ENCODE data around the gene SPINK1.
"Not testable (repeated sequence)": the region's sequence is repeated elsewhere in the genome, so short reads cannot be mapped to it uniquely, and the experiment has no call there.

SPINK1 gene

DNA sequence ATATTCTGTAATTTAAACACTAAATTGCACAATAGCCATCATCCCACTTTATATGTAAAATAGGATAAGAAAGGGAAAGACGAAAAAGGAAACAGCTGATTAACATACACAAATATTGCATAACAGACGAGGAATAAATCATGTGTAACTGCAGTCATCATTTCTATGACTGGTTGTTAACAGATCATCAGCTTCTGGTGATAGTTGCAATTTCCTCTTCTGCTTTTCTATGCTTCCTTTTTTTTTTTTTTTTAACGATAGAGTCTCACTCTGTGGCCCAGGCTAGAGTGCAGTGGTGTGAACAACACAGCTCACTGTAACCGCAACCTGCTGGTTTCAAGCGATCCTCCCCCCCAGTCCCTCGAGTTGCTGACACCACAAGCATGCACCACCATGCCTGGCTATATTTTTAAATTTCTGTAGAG lies 26.4 kb downstream of the SPINK1 start:
- DNase-seq (ENCODE audit: low read depth), result peak; percentile 14

DNA sequence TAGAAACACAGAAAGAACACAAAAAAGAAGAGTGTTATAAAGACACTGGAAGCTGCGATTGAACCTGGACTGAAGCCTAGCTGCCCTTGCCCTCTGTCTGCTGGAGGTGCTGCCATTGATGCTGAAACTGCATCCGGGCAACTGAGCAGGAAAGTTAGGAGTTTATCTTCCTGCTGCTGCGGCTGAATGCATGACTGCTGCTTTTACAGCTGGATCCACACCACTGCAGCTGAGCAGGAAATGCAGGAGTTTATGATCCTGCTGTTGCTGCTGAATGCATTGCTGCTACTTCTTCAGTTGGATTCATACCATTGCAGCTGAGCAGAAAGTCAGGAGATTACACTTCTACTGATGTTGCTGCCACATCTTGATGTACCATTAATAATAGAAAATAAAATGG lies 27.1 kb downstream of the SPINK1 start:
- no peak for DNase-seq (ENCODE audit: low read depth)

DNA sequence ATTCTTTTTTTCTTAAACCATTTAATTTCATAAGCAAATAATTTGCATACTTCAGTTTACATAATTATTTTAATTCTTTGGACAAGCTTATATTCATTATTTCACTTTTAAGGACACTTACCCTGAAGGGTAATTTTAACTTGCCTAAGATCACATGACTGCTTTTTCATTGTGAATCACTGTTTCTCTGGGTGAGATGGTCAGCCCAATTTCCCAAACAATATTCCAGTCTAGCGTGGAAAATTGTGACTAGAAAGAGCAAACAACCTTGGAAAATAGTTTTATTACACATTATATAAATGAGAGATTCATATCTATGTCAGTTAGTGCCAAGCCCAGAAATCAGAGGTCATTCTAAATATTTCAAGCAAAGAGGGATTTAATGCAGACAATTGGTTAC lies 27.5 kb downstream of the SPINK1 start:
- DNase-seq (ENCODE audit: low read depth), result no peak

DNA sequence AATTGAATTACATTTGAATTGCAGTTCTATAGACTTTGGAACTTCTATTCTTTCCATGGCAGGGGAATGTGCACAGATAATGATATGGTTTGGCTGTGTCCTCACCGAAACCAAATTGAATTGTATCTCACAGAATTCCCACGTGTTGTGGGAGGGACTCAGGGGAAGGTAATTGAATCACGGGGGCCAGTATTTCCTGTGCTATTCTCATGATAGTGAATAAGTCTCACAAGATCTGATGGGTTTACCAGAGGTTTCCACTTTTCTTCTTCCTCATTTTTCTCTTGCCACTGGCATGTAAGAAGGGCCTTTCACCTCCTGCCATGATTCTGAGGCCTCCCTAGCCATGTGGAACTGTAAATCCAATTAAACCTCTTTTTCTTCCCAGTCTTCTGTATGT lies 28.3 kb downstream of the SPINK1 start:
- not testable (repeated sequence) for DNase-seq (ENCODE audit: low read depth)

DNA sequence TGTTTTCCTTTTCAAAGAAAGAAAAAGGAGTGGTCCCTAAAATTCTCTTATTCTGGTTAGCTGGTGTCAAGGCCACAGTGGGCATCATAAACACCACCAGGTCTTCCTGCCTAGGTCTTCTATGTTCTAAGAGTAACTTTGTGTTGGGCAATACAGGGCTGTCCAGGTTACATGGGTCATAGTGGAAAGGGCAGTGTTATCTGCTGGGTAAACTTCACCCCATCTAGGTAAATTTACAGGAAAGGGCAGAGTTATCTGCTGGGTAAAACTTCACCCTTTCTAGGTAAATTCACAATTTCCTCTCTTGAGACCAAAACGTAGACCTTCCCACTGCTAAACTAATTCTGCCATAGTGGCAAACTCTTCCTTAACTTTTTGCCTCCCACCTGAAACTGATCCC lies 30.0 kb downstream of the SPINK1 start:
- no peak for DNase-seq (ENCODE audit: low read depth)

DNA sequence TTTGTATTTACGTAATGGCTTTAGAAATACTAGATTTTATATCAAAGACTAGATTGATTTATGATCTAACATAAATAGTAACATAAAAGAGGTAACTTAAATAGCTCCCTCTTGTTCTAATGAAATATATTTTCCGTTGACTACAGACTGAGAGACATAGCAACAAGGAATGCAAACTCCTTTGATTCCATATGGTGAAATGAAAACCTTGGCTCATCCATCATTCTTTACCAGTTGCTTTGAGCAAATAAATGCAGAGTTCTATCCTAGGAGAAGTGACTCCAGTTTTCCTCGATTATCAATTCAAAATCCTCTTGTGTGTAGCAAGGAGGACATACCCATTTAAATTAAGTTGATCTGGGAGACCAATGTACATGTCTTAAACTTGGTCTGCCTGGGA lies 31.0 kb downstream of the SPINK1 start:
- DNase-seq (ENCODE audit: low read depth), result no peak

DNA sequence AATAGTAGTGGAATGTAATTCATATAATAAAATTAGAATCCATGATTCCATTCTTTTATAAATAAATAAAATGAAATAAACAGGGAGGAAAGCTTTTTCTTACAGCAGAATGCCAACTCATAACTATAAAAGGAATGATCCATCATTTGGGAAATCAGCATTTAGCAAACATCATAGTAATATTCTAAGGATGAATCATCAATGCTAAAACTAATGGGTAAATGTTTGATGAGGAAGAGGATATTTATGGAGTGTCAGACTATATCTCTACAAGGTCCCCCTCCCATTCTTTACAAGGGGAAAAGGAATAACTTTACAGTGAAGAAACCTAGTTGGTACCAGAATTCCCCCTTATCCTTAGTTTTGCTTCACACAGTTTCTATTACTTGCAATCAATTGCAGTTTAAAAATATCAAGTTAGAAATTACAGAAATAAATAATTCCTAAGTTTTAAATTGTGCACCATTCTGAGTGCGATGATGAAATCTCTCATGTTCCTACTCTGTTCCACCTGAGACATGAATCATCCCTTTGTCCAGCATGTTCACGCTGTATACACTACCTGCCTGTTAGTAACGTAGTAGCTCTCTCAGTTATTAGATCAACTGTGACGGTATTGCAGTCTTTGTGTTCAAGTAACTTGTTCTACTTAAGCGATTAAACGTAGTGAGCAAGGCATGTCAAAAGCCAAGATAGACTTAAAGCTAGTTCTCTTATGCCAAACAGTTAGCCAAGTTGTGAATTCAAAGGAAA lies 34.7 kb downstream of the SPINK1 start:
- DNase-seq (ENCODE audit: low read depth), result no peak

DNA sequence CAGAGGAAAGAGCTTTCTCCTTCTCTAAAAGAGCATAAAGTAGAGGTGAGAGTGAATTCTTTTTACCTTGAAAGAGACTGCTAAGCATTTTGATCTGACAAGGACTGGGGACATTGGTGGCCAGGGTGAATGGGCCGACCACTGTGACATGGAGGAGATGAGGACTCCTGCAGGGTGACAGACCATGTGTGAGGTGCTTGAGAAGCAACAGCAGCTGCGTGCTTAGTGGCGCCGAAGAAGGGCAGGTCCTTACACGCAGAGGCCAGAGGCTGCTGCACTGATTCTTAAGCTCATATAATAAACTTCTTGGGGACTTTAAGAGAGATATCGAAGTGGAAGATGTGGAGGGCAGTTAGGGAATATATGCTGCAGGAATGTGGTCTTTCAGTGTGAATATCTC lies 40.3 kb downstream of the SPINK1 start:
- no peak for DNase-seq (ENCODE audit: low read depth)

DNA sequence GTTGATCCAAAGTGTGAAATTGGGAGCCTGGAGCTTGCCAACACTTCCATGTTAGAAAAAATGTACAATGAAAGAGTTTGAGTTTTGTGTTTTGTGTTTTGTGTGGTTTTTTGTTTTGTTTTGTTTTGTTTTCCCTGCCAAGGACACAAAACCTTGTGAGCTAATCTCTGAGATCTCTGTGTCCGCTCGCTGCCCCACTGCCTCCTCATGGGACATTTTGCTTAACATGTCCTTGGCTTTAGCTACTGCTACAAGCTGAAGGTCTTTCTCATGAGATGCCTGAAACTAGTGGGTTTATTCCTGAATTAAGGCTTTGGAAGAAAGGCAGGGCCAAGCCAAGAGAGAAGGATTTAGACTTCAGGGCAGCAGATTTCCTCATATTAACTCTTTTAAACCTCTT lies 41.7 kb downstream of the SPINK1 start:
- no peak for DNase-seq (ENCODE audit: low read depth)

DNA sequence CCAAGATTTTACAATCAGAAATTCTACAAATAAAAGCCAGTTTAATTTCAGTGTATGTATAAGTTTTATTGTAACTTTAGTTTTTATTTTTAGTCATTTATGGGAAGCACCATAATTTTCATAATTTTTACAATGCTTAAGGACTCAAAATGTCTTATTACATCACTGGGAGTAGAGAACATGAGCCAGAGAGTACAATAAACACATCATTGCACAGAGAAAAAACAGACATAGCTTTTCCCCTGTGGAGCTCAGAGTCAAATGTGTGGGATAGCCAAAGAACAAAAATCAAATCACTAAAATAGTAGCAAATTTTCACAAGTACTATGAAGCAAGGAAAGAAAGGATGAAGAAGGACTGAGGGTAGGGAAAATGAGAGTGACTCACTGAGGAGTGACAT lies 43.4 kb downstream of the SPINK1 start:
- no peak for DNase-seq (ENCODE audit: low read depth)

DNA sequence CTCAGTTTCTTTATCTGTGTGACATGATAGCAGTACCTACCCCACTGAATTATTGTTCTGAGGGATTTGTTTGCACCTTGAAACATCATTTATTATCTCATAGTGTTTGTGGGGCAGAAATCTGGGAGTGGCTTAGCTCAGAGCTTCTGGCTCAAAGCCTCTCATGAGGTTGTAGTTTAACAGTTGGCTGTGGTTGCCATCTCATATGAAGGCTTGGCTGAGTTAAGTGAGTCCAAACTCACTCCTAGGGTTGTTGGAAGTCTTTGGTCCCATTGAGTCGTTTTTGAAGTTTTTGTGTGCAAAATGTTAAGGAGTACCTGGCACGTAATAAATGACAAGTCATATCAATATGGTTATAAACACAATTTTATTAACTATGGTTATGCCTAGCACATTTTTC lies 45.3 kb downstream of the SPINK1 start:
- DNase-seq (ENCODE audit: low read depth), result no peak

DNA sequence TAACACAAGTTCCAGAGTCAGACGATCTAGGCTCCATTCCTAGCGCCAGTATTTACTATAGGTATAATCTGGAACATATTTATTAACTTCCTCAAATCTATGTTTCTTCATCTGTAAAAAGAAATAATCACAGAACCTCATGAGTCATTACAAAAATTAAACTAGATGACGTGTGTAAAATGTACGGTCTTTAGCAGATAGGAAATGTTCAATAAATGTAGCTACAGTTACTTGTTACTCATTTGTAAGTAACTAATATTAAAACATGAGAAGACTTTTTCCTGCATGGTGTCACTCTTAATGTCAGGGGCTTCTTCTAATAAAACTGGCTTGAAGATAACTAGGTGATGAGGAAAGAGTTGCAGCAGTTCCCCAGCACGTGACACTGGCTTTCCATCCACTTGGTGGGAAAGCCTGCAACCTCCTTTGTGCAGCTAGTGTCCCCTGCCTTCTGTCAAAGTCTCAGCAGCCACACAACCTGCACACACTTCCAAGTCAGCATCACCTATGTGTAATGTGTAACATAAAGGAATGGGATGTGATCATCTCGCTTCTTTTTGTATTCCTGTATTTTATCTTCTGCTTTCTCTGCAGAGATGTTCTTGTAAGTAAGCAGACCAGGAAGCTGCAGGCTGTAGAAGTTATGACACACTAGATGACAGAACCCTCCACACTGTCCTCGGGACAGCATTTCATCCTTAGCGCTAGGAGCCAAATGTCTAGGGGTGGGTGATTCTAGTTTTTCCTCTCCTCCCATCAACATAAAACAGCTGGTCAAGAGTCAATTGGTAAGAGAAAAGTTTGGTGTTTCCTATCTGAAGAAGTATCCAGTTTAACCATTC lies 47.1 kb downstream of the SPINK1 start:
- DNase-seq (ENCODE audit: low read depth), result no peak

DNA sequence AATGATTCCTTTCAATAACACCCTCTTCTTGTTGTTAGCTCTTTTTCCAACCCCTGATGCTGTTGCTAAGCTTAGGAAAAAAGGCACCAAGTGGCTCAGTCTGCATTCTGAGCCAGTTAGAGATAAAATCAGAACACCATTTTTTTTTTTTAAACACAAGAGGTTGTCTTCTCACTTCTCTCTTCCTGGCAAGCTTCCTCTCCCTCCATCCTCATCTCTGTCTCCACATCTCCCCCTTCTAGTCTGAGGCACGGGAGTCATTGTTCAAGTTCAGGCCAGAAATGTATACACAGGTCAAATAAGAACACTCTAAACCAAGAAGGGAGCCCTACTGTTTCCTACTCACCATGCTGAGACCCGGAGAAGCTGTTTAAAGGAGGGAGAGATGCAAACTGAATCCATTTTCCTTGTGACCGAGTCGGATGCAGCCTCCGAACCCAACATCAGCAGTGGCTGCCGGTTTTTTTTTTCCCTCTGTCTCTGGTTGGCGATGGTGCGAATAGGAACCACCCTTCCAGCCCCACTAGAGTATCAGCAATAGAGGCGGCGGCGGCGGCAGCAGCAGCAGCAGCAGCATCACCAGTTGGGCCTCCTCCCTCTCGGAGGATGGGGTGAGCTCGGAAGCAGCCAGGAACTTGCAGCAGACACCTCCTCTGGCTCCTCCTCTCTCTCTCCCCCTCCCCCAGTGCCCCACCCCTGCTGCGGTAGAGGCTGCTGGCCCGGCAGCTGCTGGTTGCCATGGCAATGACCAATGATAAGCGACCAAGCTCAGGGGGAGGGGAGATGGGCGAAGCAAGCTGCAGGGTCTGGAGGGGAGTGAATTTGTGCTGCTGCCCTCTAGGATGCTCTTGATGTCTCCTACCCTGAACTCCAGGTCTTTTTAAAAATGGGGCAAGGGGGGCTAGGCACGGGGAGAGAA lies 49.1 kb downstream of the SPINK1 start, which contains the start of gene JAKMIP2:
JAKMIP2 (minus strand) TSS at position 619 of the 919 bp plus-strand sequence. CDS start 110,922 bp downstream, outside the sequence.
- peak; percentile 49 for DNase-seq (ENCODE audit: low read depth)

DNA sequence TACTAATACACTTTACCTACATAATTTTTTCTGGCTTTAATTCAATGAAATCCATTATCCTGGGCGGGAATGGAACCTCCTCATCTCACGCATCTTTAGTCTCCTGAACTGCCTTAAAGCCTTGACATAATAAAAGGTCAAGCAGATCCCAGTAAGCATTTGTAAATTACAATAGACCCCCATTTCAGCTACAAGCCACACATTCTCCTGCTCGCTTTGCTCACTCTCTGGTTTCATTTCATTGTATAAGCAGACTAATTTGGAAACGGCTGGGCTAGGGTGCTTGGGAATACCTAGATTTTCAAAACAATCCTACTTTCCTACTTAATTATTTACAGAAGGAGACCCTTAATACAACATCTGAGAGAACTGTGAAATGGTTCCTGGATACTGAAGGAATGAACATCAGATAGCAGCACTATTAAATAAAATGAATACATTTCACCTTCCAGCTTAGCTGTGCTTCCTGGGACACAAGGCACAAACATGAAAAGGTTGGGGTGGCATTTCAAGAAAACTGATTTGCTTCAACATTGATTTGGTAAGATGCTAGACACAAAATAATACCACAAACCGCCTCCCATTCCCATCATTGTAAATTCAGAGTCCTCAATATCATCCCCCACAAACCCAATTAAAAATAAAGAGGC lies 50.4 kb downstream of the SPINK1 start:
- DNase-seq (ENCODE audit: low read depth), result no peak

DNA sequence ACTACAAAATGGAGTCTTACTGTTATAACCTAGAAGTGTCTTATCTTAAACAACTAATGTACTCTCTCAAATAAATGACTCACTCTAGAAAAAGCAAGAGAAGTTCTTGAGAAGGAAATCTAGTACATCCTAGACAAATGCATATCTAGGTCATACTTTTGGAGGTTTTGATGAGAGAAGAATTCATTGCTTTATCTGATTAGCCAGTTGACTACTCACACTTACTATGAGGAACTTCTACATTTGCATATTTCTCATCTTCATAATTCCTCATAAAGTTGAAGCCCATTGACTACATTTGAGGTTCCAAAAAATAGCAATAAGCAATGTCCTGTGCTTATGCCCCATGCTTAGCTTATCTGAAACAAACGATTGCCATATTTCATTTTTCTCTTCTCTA lies 51.8 kb downstream of the SPINK1 start:
- DNase-seq (ENCODE audit: low read depth), result peak; percentile 1

DNA sequence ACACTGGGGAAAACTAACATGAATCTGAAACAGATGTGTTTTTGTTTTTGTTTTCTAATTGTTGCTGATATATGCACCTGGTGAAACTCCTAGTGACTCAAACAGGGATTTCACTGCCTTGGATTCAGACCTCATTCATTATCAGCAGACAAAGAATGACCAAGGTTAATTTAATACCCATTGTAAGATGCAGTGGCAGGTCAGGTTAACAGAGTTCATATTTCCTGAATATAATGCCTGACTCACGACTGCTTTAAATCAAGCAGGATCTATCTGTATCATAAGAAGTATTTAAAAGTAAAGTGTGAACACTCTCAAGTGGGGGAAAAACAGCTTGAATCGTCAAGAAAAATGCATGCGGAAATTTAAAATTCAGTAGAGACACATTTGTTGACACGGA lies 54.5 kb downstream of the SPINK1 start:
- no peak for DNase-seq (ENCODE audit: low read depth)

Data from amniotic epithelial cell (primary cell).